HEK293T (cell line): ENCODE measurements around the gene EFCAB6.

Source experiments
- ARNT ChIP-seq: fragments of 450-650 bp; IDR thresholded peaks from 2 replicates; pipeline ENCODE4 v1.6.1; 2017; ENCODE audit warnings: mild to moderate bottlenecking
- CTBP1 ChIP-seq: fragments of 450-650 bp; IDR thresholded peaks from 2 replicates; pipeline ENCODE4 v1.6.1; 2016; ENCODE audit warnings: borderline replicate concordance
- FOXA1 ChIP-seq: fragments of 450-650 bp; IDR thresholded peaks from 2 replicates; pipeline ENCODE4 v1.6.1; 2016; ENCODE audit warnings: mild to moderate bottlenecking
- NFRKB ChIP-seq: fragments of 450-650 bp; IDR thresholded peaks from 2 replicates; pipeline ENCODE4 v1.6.1; 2016; ENCODE audit warnings: mild to moderate bottlenecking, moderate library complexity
- SP1 ChIP-seq: fragments of 450-650 bp; IDR thresholded peaks from 2 replicates; pipeline ENCODE4 v1.6.1; 2017
- TF ChIP-seq, protein P1 (sequence below): fragments of 450-650 bp; IDR thresholded peaks from 2 replicates; pipeline ENCODE4 v1.6.1; 2016

DNA sequence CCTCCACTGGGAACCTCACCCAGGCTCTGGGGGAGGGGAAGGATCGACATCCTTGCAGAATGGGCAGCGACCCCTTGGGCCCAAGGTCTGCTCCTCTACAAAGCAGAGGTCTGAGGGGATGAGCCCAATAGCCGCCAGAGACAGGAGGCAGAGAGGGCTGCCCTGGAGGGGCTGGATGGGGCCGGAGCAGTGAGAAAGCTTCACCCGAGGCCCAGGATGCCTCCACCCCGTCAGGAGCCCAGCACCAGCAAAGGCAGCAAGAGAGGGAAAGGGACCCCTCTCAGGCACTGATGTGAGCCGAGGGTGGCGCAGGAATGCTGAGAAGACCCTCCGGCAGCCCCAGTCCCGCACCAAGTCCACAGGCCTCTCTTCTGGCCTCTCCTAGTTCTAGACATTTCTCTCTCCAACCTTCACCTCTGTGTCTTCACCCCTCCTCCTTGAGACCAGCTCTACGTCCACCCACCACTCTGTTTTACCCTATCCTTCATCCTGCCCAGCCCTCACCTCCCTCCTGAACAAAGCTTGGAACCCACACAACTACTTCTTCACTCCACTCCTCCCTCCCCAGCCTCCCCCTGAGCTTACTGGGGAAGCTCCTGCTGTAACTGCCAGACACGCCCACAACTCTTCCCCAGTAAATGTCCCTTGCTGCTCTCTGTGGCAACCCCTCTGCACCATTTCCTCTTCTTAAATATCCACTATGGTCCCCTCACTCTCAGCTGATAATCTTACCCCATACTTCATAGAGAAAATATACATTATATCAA, 268.4 kb downstream of the EFCAB6 start:
- TF ChIP-seq ARNT (no peak), FOXA1 (no peak), CTBP1 (no peak), SP1 (no peak), NFRKB (no peak)
- TF ChIP-seq, protein P1, sequence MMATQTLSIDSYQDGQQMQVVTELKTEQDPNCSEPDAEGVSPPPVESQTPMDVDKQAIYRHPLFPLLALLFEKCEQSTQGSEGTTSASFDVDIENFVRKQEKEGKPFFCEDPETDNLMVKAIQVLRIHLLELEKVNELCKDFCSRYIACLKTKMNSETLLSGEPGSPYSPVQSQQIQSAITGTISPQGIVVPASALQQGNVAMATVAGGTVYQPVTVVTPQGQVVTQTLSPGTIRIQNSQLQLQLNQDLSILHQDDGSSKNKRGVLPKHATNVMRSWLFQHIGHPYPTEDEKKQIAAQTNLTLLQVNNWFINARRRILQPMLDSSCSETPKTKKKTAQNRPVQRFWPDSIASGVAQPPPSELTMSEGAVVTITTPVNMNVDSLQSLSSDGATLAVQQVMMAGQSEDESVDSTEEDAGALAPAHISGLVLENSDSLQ: no peak
